ENCODE results near the gene SETD6. TPM values are rescaled to one million over a fixed set of nuclear protein-coding genes. Genes with fewer than 3 reads are reported as not detected.

SETD6 gene
- polyA plus RNA-seq, 2 of the 4 experiments (the other 2 are of a cell fraction) = 19.2 to 27.5 TPM

DNA sequence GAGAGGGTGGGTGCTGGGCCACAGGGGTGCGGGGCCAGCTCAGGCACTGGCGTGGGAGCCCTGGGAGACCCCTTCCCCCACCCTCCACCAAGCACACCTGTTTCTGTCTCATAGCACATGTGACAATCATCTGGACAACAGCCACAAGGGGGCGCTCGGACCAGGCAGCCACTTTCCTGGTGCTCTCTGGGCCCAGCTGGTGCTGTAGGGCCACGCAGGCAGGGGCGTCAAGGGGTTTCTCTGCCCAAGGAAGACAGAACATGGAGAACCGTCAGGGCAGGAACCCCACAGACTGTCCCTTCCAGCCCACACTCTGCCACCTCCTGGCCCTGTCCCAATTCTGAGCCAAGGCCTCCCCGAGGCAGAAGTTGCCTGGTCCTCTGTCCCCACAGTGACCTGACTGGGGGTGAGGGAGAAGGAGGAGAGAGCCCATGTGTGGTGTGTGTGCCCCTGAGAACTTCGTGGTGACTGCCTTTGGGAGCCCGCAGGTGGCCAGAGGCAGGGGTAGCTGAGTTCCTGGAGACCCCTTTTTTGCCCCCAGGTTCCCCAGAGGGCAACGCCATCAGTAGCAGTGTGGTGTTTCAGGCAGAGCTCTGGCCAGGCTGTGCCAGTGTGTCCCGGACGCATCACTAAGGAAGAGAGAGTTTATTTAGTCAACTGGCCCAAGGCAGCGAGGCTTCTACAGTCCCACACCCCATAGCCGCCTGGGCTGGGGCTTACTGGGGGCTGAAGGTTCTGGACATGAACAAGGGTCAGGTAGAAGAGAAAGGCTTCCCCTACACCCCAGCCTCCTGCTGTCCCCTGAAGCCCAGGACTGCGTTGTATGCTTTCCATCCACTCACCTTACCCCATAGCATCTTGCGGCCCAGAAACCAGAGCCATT is 3.1 kb upstream of the SETD6 start:
- no peak for FAIRE-seq
- Histone ChIP-seq H3K4me3 (no peak overlapping the region), H3K4me1 (peaks cover 13% of the 10 kb centered on the region; the same call in 2 of the 3 replicates), H3K4me2 (no peak overlapping the region), H3K9me3 (no peaks in the 10 kb centered on the region), H3K27ac (no peak overlapping the region)
- no peak for TF ChIP-seq ZSCAN20 (CRISPR knock-in tag; IDR thresholded peaks at IDR 0.05)
- TF ChIP-seq SMC3 (IDR thresholded peaks at IDR 0.05) = peak; percentile 78
- TF ChIP-seq, protein P1, sequence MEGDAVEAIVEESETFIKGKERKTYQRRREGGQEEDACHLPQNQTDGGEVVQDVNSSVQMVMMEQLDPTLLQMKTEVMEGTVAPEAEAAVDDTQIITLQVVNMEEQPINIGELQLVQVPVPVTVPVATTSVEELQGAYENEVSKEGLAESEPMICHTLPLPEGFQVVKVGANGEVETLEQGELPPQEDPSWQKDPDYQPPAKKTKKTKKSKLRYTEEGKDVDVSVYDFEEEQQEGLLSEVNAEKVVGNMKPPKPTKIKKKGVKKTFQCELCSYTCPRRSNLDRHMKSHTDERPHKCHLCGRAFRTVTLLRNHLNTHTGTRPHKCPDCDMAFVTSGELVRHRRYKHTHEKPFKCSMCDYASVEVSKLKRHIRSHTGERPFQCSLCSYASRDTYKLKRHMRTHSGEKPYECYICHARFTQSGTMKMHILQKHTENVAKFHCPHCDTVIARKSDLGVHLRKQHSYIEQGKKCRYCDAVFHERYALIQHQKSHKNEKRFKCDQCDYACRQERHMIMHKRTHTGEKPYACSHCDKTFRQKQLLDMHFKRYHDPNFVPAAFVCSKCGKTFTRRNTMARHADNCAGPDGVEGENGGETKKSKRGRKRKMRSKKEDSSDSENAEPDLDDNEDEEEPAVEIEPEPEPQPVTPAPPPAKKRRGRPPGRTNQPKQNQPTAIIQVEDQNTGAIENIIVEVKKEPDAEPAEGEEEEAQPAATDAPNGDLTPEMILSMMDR (IDR thresholded peaks at IDR 0.05) = peak; percentile 85
- TF ChIP-seq, protein P2, sequence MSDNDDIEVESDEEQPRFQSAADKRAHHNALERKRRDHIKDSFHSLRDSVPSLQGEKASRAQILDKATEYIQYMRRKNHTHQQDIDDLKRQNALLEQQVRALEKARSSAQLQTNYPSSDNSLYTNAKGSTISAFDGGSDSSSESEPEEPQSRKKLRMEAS (IDR thresholded peaks at IDR 0.05) = peak; percentile 62; the same call in 1 of the 2 replicates
- no peak for TF ChIP-seq SREBF2 (IDR thresholded peaks at IDR 0.05)
- TF ChIP-seq, protein P3, sequence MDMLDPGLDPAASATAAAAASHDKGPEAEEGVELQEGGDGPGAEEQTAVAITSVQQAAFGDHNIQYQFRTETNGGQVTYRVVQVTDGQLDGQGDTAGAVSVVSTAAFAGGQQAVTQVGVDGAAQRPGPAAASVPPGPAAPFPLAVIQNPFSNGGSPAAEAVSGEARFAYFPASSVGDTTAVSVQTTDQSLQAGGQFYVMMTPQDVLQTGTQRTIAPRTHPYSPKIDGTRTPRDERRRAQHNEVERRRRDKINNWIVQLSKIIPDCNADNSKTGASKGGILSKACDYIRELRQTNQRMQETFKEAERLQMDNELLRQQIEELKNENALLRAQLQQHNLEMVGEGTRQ (IDR thresholded peaks at IDR 0.05) = 0 out of 2 replicates have a peak, but pooled peaks have one; percentile 18
- TF ChIP-seq RAD21 (conservative IDR thresholded peaks at IDR 0.05 in 1 of 2, IDR thresholded peaks at IDR 0.05 in 1 of 2) = peak; percentile 55 to 56
- no peak for TF ChIP-seq KDM1A (IDR thresholded peaks at IDR 0.05; ENCODE audit: low read depth)
- ATAC-seq = peak; percentile 52 to 73
- 43% methylated on average over 15 of the region's 17 CpGs for WGBS (ENCODE audit: missing lambda C conversion rate)
- ChIA-PET CTCF (interaction anchor here (0.7 to 8.1 kb wide), 28 partner anchors 10 to 268 kb away, joined by 3 to 110 read pairs (median 4); partner anchors contain the start of gene NDRG4), POLR2A (interaction anchor here (0.7 kb wide), 1 partner anchor 149 kb away, joined by 3 read pairs; no protein-coding TSS in a partner anchor)
- DNase-seq (ENCODE audit: low read depth in 1 of 2, low spot score in 1 of 2) = peak; percentile 44 to 70

DNA sequence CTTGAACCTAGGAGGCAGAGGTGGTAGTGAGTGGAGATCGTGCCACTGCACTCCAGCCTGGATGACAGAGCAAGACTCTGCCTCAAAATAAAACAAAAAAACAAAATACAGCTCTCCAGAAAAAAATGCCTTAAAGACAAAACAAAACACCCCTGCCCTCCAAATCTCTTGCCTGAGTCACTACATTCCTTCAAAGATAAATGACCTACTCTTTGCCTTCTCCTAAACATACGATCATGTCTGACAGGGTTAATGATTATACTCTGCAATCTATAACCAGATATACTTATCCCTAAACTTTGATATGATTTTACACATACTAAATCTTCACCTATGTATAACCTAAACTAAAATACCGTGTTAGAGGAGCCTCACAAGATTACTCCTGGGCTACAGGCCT is 1.4 kb upstream of the SETD6 start:
- Histone ChIP-seq H3K4me2 (peak overlapping the region; percentile 90), H3K9me3 (no peaks in the 10 kb centered on the region), H3K4me1 (peaks cover 13% of the 10 kb centered on the region; the same call in 2 of the 3 replicates), H3K4me3 (no peak overlapping the region), H3K27ac (no peak overlapping the region)
- ATAC-seq = no peak
- ChIA-PET POLR2A (no interaction called here), CTCF (interaction anchor here (0.8 to 8.1 kb wide), 8 partner anchors 17 to 242 kb away, joined by 3 to 110 read pairs (median 3); partner anchors contain the start of gene NDRG4)
- DNase-seq (ENCODE audit: low read depth in 1 of 2, low spot score in 1 of 2) = no peak
- TF ChIP-seq, protein P4, sequence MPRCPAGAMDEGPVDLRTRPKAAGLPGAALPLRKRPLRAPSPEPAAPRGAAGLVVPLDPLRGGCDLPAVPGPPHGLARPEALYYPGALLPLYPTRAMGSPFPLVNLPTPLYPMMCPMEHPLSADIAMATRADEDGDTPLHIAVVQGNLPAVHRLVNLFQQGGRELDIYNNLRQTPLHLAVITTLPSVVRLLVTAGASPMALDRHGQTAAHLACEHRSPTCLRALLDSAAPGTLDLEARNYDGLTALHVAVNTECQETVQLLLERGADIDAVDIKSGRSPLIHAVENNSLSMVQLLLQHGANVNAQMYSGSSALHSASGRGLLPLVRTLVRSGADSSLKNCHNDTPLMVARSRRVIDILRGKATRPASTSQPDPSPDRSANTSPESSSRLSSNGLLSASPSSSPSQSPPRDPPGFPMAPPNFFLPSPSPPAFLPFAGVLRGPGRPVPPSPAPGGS (IDR thresholded peaks at IDR 0.05) = no peak
- TF ChIP-seq, protein P3 (IDR thresholded peaks at IDR 0.05) = no peak
- TF ChIP-seq RAD21 (conservative IDR thresholded peaks at IDR 0.05 in 1 of 2, IDR thresholded peaks at IDR 0.05 in 1 of 2) (no peak), HEYL (CRISPR knock-in tag; IDR thresholded peaks at IDR 0.05) (no peak), HOXA7 (CRISPR knock-in tag; IDR thresholded peaks at IDR 0.05) (no peak), ZC3H11A (IDR thresholded peaks at IDR 0.05) (no peak)
- TF ChIP-seq, protein P5, sequence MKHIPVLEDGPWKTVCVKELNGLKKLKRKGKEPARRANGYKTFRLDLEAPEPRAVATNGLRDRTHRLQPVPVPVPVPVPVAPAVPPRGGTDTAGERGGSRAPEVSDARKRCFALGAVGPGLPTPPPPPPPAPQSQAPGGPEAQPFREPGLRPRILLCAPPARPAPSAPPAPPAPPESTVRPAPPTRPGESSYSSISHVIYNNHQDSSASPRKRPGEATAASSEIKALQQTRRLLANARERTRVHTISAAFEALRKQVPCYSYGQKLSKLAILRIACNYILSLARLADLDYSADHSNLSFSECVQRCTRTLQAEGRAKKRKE (CRISPR knock-in tag; IDR thresholded peaks at IDR 0.05; ENCODE audit: low read depth) = no peak
- no peak for FAIRE-seq
- 65% methylated on average over 3 of the region's 3 CpGs for WGBS (ENCODE audit: missing lambda C conversion rate)

Data from A549 (cell line).